ENCODE data around the gene NOX5. TPM values are rescaled to one million over a fixed set of nuclear protein-coding genes. Genes with fewer than 3 reads are reported as not detected.

Gene NOX5
- total RNA-seq, 1 donor from 2014 or later, result not detected

DNA sequence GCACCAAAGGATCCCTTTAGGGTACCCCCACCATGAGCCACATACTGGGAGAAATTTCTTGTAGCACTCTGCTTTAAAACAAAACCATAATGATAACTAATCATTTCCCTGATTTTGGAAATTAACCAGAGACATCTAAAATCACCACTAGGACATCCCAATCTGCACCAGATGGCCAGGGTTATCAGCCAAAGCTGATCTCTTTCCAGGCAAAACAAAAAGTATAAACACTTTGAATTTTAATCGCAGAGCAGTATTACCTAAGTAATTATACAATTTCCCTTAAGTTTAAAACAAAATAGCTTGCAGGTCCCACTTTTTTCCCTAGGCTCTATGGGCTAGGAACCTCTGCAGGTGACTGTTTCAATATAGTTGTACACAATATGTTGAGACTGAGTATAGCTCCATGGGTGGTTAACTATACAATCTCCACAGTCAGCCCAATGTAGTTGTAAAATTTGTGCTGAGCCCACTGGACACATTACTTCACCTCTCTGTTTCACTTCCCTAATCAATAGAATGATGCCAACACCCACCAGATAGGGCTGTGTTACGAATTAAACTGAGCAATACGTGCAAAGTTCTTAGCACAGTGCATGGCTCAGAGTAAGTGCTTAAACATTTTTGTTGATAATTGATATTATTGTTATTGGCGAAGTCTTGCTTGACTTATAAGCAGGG is 629 bp upstream of the NOX5 start:
- H3K36me3 ChIP-seq, result no peaks in the 10 kb centered on the region
- TF ChIP-seq, protein P1, sequence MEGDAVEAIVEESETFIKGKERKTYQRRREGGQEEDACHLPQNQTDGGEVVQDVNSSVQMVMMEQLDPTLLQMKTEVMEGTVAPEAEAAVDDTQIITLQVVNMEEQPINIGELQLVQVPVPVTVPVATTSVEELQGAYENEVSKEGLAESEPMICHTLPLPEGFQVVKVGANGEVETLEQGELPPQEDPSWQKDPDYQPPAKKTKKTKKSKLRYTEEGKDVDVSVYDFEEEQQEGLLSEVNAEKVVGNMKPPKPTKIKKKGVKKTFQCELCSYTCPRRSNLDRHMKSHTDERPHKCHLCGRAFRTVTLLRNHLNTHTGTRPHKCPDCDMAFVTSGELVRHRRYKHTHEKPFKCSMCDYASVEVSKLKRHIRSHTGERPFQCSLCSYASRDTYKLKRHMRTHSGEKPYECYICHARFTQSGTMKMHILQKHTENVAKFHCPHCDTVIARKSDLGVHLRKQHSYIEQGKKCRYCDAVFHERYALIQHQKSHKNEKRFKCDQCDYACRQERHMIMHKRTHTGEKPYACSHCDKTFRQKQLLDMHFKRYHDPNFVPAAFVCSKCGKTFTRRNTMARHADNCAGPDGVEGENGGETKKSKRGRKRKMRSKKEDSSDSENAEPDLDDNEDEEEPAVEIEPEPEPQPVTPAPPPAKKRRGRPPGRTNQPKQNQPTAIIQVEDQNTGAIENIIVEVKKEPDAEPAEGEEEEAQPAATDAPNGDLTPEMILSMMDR (IDR thresholded peaks at IDR 0.05; ENCODE audit: borderline replicate concordance), result no peak
- H3K27me3 ChIP-seq (ENCODE audit: low read depth), result no peaks in the 10 kb centered on the region
- no peaks in the 10 kb centered on the region for H3K4me1 ChIP-seq
- H3K4me3 ChIP-seq, result no peak overlapping the region
- H3K9me3 ChIP-seq (replicated peaks), result peaks cover 15% of the 10 kb centered on the region
- H3K27ac ChIP-seq (replicated peaks), result no peak overlapping the region
- no peak for DNase-seq
- intact Hi-C loops (cut with micrococcal nuclease), result no loop called here

DNA sequence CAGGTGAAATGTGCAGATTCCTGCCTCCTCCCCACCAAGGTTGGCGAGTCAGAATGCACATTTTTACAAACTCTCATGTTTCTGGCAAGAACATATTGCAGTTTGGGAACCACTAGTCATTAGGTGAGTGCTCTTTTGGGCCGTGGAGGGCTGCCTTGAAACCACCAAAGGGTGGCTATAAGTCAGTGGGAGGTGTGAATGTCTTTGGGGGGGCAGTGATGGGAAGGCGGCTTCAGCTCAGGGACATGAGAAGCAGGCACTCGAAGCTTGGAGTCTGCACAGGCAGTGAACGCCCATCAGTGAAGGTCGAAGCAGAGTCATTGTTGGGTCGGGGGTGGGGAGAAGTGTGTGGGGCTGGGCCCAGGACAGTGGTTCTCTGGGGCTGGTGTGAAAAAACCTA is 1.1 kb downstream of the NOX5 start:
- intact Hi-C loops (cut with micrococcal nuclease), result no loop called here
- Histone ChIP-seq H3K36me3 (no peaks in the 10 kb centered on the region), H3K9me3 (replicated peaks) (no peaks in the 10 kb centered on the region), H3K27ac (replicated peaks) (no peak overlapping the region), H3K4me3 (no peak overlapping the region), H3K27me3 (ENCODE audit: low read depth) (no peaks in the 10 kb centered on the region), H3K4me1 (no peaks in the 10 kb centered on the region)
- DNase-seq, result no peak
- TF ChIP-seq, protein P1 (IDR thresholded peaks at IDR 0.05; ENCODE audit: borderline replicate concordance), result no peak

DNA sequence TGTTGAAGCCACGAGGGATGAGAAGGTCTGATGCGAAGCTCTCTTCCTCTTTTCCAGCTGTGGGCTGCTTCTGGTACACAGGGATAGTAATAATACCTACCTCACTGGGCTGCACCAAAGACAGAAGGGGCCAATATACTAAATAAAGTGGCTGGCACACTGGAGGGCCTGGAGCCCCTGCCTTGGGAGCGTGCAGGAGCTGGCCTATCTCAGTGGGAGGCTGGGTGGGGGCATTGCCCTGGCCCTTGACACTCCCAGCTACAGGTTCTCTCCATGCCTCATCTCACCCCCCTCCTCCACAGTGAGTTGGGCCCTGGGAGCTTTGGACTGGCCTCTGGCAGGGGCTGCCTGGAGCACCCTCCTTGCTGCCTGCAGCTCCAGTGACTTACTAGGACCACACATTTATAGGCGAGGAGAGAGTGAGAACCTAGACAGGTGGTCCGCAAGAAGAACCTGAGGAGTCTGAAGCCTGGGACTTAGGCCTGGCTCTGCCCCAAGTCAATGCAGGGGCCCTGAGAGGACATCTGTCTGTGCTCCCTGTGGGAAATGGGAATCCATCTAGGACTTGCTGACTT is 1.6 kb downstream of the NOX5 start:
- TF ChIP-seq, protein P1 (IDR thresholded peaks at IDR 0.05; ENCODE audit: borderline replicate concordance), result no peak
- no peak for DNase-seq
- Histone ChIP-seq H3K36me3 (no peaks in the 10 kb centered on the region), H3K4me3 (no peak overlapping the region), H3K27ac (replicated peaks) (no peak overlapping the region), H3K4me1 (no peaks in the 10 kb centered on the region), H3K27me3 (ENCODE audit: low read depth) (no peaks in the 10 kb centered on the region), H3K9me3 (replicated peaks) (no peaks in the 10 kb centered on the region)
- intact Hi-C loops (cut with micrococcal nuclease), result no loop called here

DNA sequence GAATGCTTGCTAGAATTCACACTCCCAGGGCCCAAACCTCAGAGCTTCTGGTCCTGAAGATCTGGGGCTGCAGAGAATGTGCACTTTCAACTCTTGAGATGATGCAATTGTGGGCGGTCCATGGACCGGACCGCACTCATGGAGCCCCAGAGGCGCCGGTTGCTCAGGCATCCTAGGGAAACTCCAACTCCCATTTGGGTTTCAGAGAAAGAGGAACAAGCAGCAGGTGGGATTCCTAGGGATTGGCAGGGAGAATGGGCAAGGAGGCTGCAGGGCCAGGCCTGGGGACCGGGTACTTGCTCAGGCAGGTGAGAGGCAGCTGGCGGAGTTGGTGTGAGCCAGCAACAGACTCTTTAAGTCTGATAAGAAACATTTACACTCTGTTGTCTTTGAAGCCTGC is 3.5 kb downstream of the NOX5 start:
- Histone ChIP-seq H3K9me3 (replicated peaks) (no peaks in the 10 kb centered on the region), H3K4me1 (no peaks in the 10 kb centered on the region), H3K27ac (replicated peaks) (no peak overlapping the region), H3K36me3 (no peaks in the 10 kb centered on the region), H3K27me3 (ENCODE audit: low read depth) (no peaks in the 10 kb centered on the region), H3K4me3 (no peak overlapping the region)
- intact Hi-C loops (cut with micrococcal nuclease), result no loop called here
- no peak for DNase-seq
- TF ChIP-seq, protein P1 (IDR thresholded peaks at IDR 0.05; ENCODE audit: borderline replicate concordance), result no peak

DNA sequence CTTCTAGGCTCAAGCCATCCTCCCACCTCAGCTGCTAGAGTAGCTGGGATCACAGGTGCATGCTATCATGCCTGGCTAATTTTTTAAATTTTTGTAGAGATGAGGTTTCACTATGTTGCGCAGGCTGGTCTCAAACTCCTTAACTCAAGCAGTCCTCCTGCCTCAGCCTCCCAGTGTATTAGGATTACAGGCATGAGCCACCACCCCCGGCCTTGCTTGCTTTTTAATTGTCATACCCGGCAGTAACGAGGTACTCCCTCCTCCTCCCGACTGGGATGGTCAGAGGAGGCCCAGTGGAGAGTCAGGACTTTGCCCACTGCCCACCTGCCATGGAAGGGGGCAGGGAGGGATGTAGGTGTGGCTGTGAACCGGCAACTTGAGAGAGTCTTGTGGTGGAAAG is 4.5 kb downstream of the NOX5 start:
- Histone ChIP-seq H3K4me3 (no peak overlapping the region), H3K4me1 (no peaks in the 10 kb centered on the region), H3K9me3 (replicated peaks) (no peaks in the 10 kb centered on the region), H3K27me3 (ENCODE audit: low read depth) (no peaks in the 10 kb centered on the region), H3K36me3 (no peaks in the 10 kb centered on the region), H3K27ac (replicated peaks) (no peak overlapping the region)
- TF ChIP-seq, protein P1 (IDR thresholded peaks at IDR 0.05; ENCODE audit: borderline replicate concordance), result no peak
- DNase-seq, result no peak
- intact Hi-C loops (cut with micrococcal nuclease), result no loop called here

Data from left ventricle myocardium inferior (tissue), 1 donor.